Measurements from ENCODE around the gene COTL1. TPM values are rescaled to one million over a fixed set of nuclear protein-coding genes. Genes with fewer than 3 reads are reported as not detected.

Gene COTL1
- total and polyA plus RNA-seq, 4 donors = 12.0 to 59.5 (median 23.0) TPM

DNA sequence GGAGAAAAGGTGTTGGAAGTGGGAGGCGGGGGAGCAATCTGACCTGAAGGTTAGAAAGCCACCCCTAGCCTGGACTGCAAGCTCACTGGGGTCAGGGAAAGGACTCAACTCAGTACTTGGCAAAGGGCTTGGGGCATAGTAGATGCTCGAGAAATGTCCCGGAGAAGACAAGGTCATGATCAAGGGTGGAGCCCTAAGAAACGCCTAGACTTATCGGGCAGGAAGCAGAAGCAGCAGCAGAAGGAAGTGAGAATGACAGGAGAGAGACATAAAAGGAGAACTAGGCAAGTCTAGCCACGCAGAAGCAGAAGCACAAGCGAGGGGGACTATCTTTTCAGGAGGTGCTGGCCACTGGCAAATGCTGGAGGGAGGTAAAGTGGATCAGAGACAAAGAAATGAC lies 10.2 kb downstream of the COTL1 start:
- Histone ChIP-seq H3K4me3 (ENCODE audit: low read depth in 1 of 3, low read length in 3 of 3) (no peak overlapping the region), H3K27ac (ENCODE audit: low read depth in 1 of 2, low read length in 2 of 2) (peak overlapping the region; percentile 53 to 55), H3K4me1 (ENCODE audit: control insufficient read depth in 4 of 4, insufficient read depth in 4 of 4, low read length in 3 of 4) (peaks cover 0 to 4% (median 1%) of the 10 kb centered on the region in 4 donors), H3K36me3 (ENCODE audit: control insufficient read depth in 4 of 4, insufficient read depth in 3 of 4, low read depth in 1 of 4, low read length in 3 of 4) (no peaks in the 10 kb centered on the region), H3K9ac (ENCODE audit: low read depth in 1 of 2, low read length in 2 of 2) (no peak overlapping the region), H3K27me3 (ENCODE audit: control insufficient read depth in 4 of 4, insufficient read depth in 4 of 4, low read length in 3 of 4) (no peaks in the 10 kb centered on the region), H3K9me3 (ENCODE audit: control insufficient read depth in 4 of 4, low read length in 3 of 4) (no peaks in the 10 kb centered on the region)
- no peak for DNase-seq (ENCODE audit: low spot score)
- TF ChIP-seq ATF3 (IDR thresholded peaks at IDR 0.05) = no peak
- TF ChIP-seq, protein P1, sequence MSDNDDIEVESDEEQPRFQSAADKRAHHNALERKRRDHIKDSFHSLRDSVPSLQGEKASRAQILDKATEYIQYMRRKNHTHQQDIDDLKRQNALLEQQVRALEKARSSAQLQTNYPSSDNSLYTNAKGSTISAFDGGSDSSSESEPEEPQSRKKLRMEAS (IDR thresholded peaks at IDR 0.05) = no peak
- no peak for TF ChIP-seq CTCF (IDR thresholded peaks at IDR 0.05; ENCODE audit: low read depth, low read length, missing input control)
- peak in 1 of 2 donors; percentile 11 for TF ChIP-seq RAD21 (IDR thresholded peaks at IDR 0.05)
- WGBS = 70% methylated on average over 7 of the region's 7 CpGs

GRCh38 chr16:84607061-84607460 lies 10.8 kb downstream of the COTL1 start:
- no peak overlapping the region for H3K9ac ChIP-seq (ENCODE audit: low read depth in 1 of 2, low read length in 2 of 2)
- H3K9me3 ChIP-seq (ENCODE audit: control insufficient read depth in 4 of 4, low read length in 3 of 4) = no peaks in the 10 kb centered on the region
- H3K27ac ChIP-seq (ENCODE audit: low read depth in 1 of 2, low read length in 2 of 2) = peak overlapping the region in 1 of 2 donors; percentile 53
- 92% methylated on average over 13 of the region's 13 CpGs for WGBS
- DNase-seq (ENCODE audit: low spot score) = no peak
- H3K4me1 ChIP-seq (ENCODE audit: control insufficient read depth in 4 of 4, insufficient read depth in 4 of 4, low read length in 3 of 4) = peaks cover 0 to 4% (median 1%) of the 10 kb centered on the region in 4 donors
- no peaks in the 10 kb centered on the region for H3K27me3 ChIP-seq (ENCODE audit: control insufficient read depth in 4 of 4, insufficient read depth in 4 of 4, low read length in 3 of 4)
- H3K36me3 ChIP-seq (ENCODE audit: control insufficient read depth in 4 of 4, insufficient read depth in 3 of 4, low read depth in 1 of 4, low read length in 3 of 4) = no peaks in the 10 kb centered on the region
- no peak for TF ChIP-seq JUND (IDR thresholded peaks at IDR 0.05)
- TF ChIP-seq, protein P1 (IDR thresholded peaks at IDR 0.05) = no peak
- no peak for TF ChIP-seq YY1 (IDR thresholded peaks at IDR 0.05)
- no peak for TF ChIP-seq REST (IDR thresholded peaks at IDR 0.05)
- TF ChIP-seq HNF4G (IDR thresholded peaks at IDR 0.05) = no peak
- TF ChIP-seq RAD21 (IDR thresholded peaks at IDR 0.05) = no peak
- no peak for TF ChIP-seq RXRA (IDR thresholded peaks at IDR 0.05)
- TF ChIP-seq TAF1 (conservative IDR thresholded peaks at IDR 0.05) = no peak
- TF ChIP-seq ATF3 (IDR thresholded peaks at IDR 0.05) = no peak
- TF ChIP-seq SP1 (IDR thresholded peaks at IDR 0.05) = no peak
- TF ChIP-seq GABPA (IDR thresholded peaks at IDR 0.05 in 1 of 2, conservative IDR thresholded peaks at IDR 0.05 in 1 of 2) = no peak
- no peak for TF ChIP-seq EGR1 (IDR thresholded peaks at IDR 0.05; ENCODE audit: low read depth in 2 of 2)
- no peak for TF ChIP-seq FOXA2 (IDR thresholded peaks at IDR 0.05)
- TF ChIP-seq HNF4A (conservative IDR thresholded peaks at IDR 0.05) = no peak
- no peak for TF ChIP-seq CTCF (IDR thresholded peaks at IDR 0.05; ENCODE audit: low read depth, low read length, missing input control)
- TF ChIP-seq FOXA1 (IDR thresholded peaks at IDR 0.05) = no peak
- TF ChIP-seq NR2F2 (IDR thresholded peaks at IDR 0.05) = no peak
- TF ChIP-seq ZBTB33 (IDR thresholded peaks at IDR 0.05) = no peak
- no peak overlapping the region for H3K4me3 ChIP-seq (ENCODE audit: low read depth in 1 of 3, low read length in 3 of 3)

All from liver (tissue), 9 donors.